Fibroblast of the aortic adventitia (primary cell): ENCODE measurements around the gene ZNF444. TPM values are rescaled to one million over a fixed set of nuclear protein-coding genes. Genes with fewer than 3 reads are reported as not detected.
A peak's percentile ranks its signal among the peaks of the same experiment; 100 is the strongest.

Experiments used
- DNase-seq: peaks from one replicate; pipeline ENCODE4 v3.0.0-alpha.2; 2010; ENCODE audit warnings: low read depth
- H3K4me3 ChIP-seq: 2 replicates; pipeline ENCODE4 v1.5.1; 2011; ENCODE audit warnings: low read depth, mild to moderate bottlenecking, control low read depth, low read length, moderate library complexity
- CTCF ChIP-seq: IDR thresholded peaks from 2 replicates; pipeline ENCODE4 v1.5.1; 2011; ENCODE audit warnings: mild to moderate bottlenecking, low read length, control low read depth, inconsistent platforms; ENCODE audit not compliant: insufficient read depth
- total RNA-seq: library from RNA; depleted of rRNA; stranded (reverse); fragments of >200 nt; gene quantifications from 2 replicates; pipeline ENCODE4 v1.2.3, GENCODE V29; 2012; ENCODE audit warnings: low replicate concordance

The ZNF444 gene
- total RNA-seq, 1 donor = 12.9 TPM

GRCh38 chr19:56159622-56160271 is 18.7 kb downstream of the ZNF444 start:
- H3K4me3 ChIP-seq = no peak overlapping the region
- no peak for TF ChIP-seq CTCF
- DNase-seq = no peak

GRCh38 chr19:56161534-56161933 is 20.4 kb downstream of the ZNF444 start:
- no peak for TF ChIP-seq CTCF

GRCh38 chr19:56162258-56162657 is 21.2 kb downstream of the ZNF444 start:
- DNase-seq = no peak
- no peak for TF ChIP-seq CTCF
- H3K4me3 ChIP-seq = no peak overlapping the region

More at GRCh38 chr19:56161534-56161933, 20.4 kb downstream of the ZNF444 start:
- DNase-seq = no peak
- no peak overlapping the region for H3K4me3 ChIP-seq

GRCh38 chr19:56163097-56163496 is 22.0 kb downstream of the ZNF444 start:
- H3K4me3 ChIP-seq = no peak overlapping the region
- DNase-seq = no peak
- TF ChIP-seq CTCF = no peak

- TF ChIP-seq CTCF = no peak
- H3K4me3 ChIP-seq = no peak overlapping the region
- DNase-seq = peak; percentile 8
These were observed 26.0 kb downstream of the ZNF444 start for GRCh38 chr19:56167064-56167578.

- no peak overlapping the region for H3K4me3 ChIP-seq
- no peak for DNase-seq
- TF ChIP-seq CTCF = no peak
These were observed 29.2 kb downstream of the ZNF444 start for GRCh38 chr19:56170261-56170660.

GRCh38 chr19:56174086-56174485 is 33.0 kb downstream of the ZNF444 start:
- H3K4me3 ChIP-seq = no peak overlapping the region
- DNase-seq = no peak
- no peak for TF ChIP-seq CTCF
